Thoracic aorta (tissue), 2 donors: ENCODE data around the gene RGN. TPM values are rescaled to one million over a fixed set of nuclear protein-coding genes. Genes with fewer than 3 reads are reported as not detected.
"Not testable (repeated sequence)": the region's sequence is repeated elsewhere in the genome, so short reads cannot be mapped to it uniquely, and the experiment has no call there.

Source experiments
- ATAC-seq: fragments of 150-250 bp; one replicate; pipeline ENCODE4 v1.8.0; 2017; ENCODE audit warnings: low read depth; ENCODE audit not compliant: insufficient number of reproducible peaks, low FRiP score
- DNase-seq: peaks from one replicate; pipeline ENCODE4 v3.0.0-alpha.2; 2020; ENCODE audit warnings: low spot score
- H3K27ac ChIP-seq, 2 donors: fragments of 200-600 bp; sonication (generic); 1 replicate in 1 of 2; 2 replicates in 1 of 2; pipeline ENCODE4 v1.5.1; 2016; ENCODE audit warnings: mild to moderate bottlenecking in 2 of 2, moderate library complexity in 2 of 2
- H3K27me3 ChIP-seq: fragments of 200-600 bp; sonication (generic); replicated peaks from 2 replicates; pipeline ENCODE4 v1.6.0; 2016; ENCODE audit warnings: mild to moderate bottlenecking; ENCODE audit not compliant: insufficient read depth
- H3K36me3 ChIP-seq: fragments of 200-600 bp; sonication (generic); one replicate; pipeline ENCODE4 v1.5.1; 2016
- H3K4me1 ChIP-seq, 2 donors: fragments of 200-600 bp; sonication (generic); 1 replicate in 1 of 2; 2 replicates in 1 of 2; pipeline versions ENCODE4 v1.5.1 to v1.6.0; 2016; ENCODE audit warnings: low read depth in 2 of 2, mild to moderate bottlenecking in 1 of 2; ENCODE audit not compliant: control insufficient read depth in 1 of 2
- H3K4me3 ChIP-seq: fragments of 200-600 bp; sonication (generic); 2 replicates; pipeline ENCODE4 v1.5.1; 2016; ENCODE audit warnings: mild to moderate bottlenecking
- H3K9me3 ChIP-seq: fragments of 200-600 bp; sonication (generic); 2 replicates; pipeline ENCODE4 v1.5.1; 2016
- total RNA-seq, 2 donors: library from RNA; depleted of rRNA; stranded (reverse); fragments of >200 nt; gene quantifications; one replicate each; pipeline versions ENCODE4 v1.1.0 to v1.2.3, GENCODE V29; 2016
- TF ChIP-seq, protein P1 (sequence below): fragments of 200-600 bp; sonication (generic); IDR thresholded peaks from one replicate; pipeline ENCODE4 v1.5.1; 2019; ENCODE audit warnings: antibody characterized with exemption

RGN gene
- total RNA-seq, 2 donors from 2014 or later, result 16.1 to 21.4 TPM

DNA sequence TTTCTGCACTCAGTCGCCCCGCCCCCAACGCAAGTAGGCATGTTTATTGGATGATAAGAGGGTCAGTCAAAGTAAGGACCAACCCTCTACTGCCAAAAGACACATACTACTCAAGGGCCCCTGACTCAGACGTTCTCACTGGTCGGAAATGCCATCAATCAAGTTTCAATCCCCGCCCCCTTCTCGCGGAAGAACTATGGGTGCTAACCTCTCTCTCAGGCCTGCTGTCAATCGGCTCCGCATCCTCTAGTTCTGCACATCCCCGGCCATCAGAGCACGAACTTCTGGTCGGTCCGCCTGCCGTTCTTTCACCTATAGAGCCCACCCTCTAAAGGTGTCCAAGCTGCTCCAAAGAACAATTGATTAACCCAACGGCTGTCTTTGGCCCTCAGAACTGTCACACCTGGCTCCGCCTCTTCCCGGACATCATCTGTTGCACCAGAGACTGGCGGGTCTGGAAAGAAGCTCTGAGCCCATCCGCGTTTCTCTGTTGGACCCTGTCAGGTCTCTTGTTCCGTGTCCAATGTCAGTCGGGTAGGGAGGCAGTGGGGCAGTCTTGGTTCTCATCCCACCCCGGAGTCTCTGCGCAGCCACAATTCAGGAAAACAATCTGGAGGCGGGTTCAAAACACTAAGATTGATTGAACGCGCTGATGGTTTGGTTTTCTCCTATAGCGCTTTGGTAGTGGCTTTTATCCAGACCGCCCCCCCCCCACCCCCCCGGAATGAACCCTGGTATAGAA is 51.1 kb downstream of the RGN start:
- H3K4me3 ChIP-seq, result peak overlapping the region; percentile 84
- ATAC-seq (peak; percentile 98), DNase-seq (peak; percentile 87)
- H3K36me3 ChIP-seq, result no peaks in the 10 kb centered on the region
- peak overlapping the region; percentile 63 to 81 for H3K27ac ChIP-seq
- H3K27me3 ChIP-seq, result no peaks in the 10 kb centered on the region
- no peaks in the 10 kb centered on the region for H3K4me1 ChIP-seq
- H3K9me3 ChIP-seq, result no peaks in the 10 kb centered on the region
- TF ChIP-seq, protein P1, sequence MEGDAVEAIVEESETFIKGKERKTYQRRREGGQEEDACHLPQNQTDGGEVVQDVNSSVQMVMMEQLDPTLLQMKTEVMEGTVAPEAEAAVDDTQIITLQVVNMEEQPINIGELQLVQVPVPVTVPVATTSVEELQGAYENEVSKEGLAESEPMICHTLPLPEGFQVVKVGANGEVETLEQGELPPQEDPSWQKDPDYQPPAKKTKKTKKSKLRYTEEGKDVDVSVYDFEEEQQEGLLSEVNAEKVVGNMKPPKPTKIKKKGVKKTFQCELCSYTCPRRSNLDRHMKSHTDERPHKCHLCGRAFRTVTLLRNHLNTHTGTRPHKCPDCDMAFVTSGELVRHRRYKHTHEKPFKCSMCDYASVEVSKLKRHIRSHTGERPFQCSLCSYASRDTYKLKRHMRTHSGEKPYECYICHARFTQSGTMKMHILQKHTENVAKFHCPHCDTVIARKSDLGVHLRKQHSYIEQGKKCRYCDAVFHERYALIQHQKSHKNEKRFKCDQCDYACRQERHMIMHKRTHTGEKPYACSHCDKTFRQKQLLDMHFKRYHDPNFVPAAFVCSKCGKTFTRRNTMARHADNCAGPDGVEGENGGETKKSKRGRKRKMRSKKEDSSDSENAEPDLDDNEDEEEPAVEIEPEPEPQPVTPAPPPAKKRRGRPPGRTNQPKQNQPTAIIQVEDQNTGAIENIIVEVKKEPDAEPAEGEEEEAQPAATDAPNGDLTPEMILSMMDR, result no peak

DNA sequence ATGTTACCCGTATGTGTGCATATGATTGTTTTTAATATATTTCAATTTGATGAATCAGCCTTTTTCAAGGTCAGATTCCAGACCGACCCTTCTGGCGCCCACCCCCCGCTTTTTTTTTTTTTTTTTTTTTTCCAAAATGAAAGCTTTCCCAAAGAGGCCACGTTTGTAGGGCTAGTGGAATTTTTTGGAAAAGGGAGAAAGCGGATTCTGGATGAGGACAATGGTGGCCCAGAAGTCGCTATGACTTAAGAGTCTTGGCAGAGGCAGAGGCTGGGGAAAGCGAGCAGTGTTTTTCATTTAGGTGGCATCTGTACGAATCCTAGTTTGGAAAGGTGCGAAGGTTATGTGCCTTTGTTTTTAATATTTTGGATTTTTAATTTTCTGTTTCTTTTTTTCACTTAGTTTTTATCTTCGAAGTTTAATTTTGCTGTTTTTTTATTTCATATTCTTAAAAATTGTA is 51.7 kb downstream of the RGN start:
- ATAC-seq (no peak), DNase-seq (no peak)
- no peaks in the 10 kb centered on the region for H3K4me1 ChIP-seq
- peak overlapping the region; percentile 84 for H3K4me3 ChIP-seq
- TF ChIP-seq, protein P1, result no peak
- no peaks in the 10 kb centered on the region for H3K36me3 ChIP-seq
- peak overlapping the region in 1 of 2 donors; percentile 81 for H3K27ac ChIP-seq
- no peaks in the 10 kb centered on the region for H3K9me3 ChIP-seq
- no peaks in the 10 kb centered on the region for H3K27me3 ChIP-seq

DNA sequence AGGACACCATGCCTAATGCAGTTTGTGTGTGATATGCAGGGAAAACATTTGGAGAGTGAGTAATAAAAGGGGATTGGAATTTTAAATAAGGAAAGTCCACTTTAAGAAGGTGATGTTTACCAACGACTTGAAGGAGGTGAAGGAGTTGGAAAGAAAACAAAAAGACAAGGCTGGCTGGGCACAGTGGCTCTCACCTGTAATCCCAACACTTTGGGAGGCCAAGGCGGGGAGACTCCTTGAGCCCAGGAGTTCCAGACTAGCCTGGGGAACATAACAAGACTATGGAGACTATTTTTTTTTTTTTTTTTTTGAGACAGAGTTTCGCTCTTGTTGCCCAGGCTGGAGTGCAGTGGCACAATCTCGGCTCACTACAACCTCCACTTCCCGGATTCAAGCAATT is 55.2 kb downstream of the RGN start:
- DNase-seq (no peak), ATAC-seq (no peak)
- Histone ChIP-seq H3K27ac (no peak overlapping the region), H3K4me1 (no peaks in the 10 kb centered on the region), H3K4me3 (no peak overlapping the region), H3K27me3 (no peaks in the 10 kb centered on the region), H3K36me3 (no peaks in the 10 kb centered on the region), H3K9me3 (no peaks in the 10 kb centered on the region)
- TF ChIP-seq, protein P1, result no peak

DNA sequence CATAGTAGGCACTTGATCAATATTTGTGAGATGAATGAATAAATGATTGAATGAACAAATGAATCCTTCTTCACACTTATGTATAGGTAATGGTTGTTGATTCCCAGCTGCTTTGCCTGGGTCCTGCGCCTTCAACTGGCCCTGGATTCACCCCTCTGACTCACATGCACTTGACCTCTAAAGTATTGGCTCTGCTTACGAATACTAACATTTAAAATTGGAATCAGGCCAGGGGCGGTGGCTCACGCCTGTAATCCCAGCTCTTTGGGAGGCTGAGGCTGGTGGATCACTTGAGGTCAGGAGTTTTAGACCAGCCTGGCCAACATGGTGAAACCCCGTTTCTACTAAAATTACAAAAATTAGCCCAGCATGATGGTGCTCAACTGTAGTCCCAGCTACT is 57.4 kb downstream of the RGN start:
- H3K4me3 ChIP-seq, DNase-seq, H3K27ac ChIP-seq, H3K27me3 ChIP-seq, ATAC-seq, H3K9me3 ChIP-seq, H3K36me3 ChIP-seq, H3K4me1 ChIP-seq: not testable (repeated sequence)

DNA sequence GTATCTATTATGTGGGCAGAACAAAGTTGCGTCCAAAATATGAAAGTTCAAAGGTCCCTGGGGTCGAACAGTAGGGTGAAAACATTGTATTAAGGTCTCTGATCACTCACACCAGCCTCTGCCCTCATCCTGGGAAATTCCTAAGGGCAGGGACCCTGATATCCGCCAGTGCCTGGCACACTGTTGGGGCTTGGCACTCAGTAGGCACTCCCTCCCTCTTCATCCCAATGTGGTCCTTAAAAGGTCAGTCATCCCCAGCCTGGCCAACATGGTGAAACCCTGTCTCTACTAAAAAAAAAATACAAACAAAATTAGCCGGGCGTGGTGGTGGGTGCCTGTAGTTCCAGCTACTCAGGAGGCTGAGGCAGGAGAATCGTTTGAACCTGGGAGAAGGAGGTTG is 59.9 kb downstream of the RGN start:
- no peaks in the 10 kb centered on the region for H3K36me3 ChIP-seq
- no peaks in the 10 kb centered on the region for H3K27me3 ChIP-seq
- no peaks in the 10 kb centered on the region for H3K9me3 ChIP-seq
- ATAC-seq, result no peak
- no peak overlapping the region for H3K4me3 ChIP-seq
- no peak for DNase-seq
- TF ChIP-seq, protein P1, result no peak
- H3K4me1 ChIP-seq, result no peaks in the 10 kb centered on the region
- H3K27ac ChIP-seq, result no peak overlapping the region

Other genes starting within 250 kb of the RGN start
- 10 to 100 TPM; 11.8 to 12.7 TPM for gene RP2, start 241.4 kb upstream of the RGN start, total RNA-seq
- 1 to 10 TPM; 3.7 to 5.2 TPM for gene JADE3, start 166.0 kb upstream of the RGN start, total RNA-seq
- gene NDUFB11, start 66.3 kb downstream of the RGN start, total RNA-seq, result 10 to 100 TPM; 24.0 to 35.3 TPM
- 10 to 100 TPM; 24.1 to 25.2 TPM for gene RBM10, start 66.8 kb downstream of the RGN start, total RNA-seq
- 100 to 1,000 TPM; 132 to 133 TPM for gene UBA1, start 115.4 kb downstream of the RGN start, total RNA-seq
- gene CDK16, start 140.2 kb downstream of the RGN start, total RNA-seq, result 10 to 100 TPM; 66.7 to 74.6 TPM
- 10 to 100 TPM; 50.8 to 68.6 TPM for gene USP11, start 154.6 kb downstream of the RGN start, total RNA-seq